HFF-Myc (cell line): ENCODE results near the gene DIRAS2.

Experiments
- DNase-seq: peaks from one replicate; pipeline ENCODE4 v3.0.0-alpha.2; 2011; ENCODE audit warnings: low read depth; ENCODE audit errors: extremely low read depth
- H3K4me3 ChIP-seq: replicated peaks from 2 replicates; pipeline ENCODE4 v1.5.1; 2011; ENCODE audit warnings: low read depth, mild to moderate bottlenecking, control low read depth, low read length
- CTCF ChIP-seq: IDR thresholded peaks from 2 replicates; pipeline ENCODE4 v1.5.1; 2012; ENCODE audit warnings: mild to moderate bottlenecking, low read depth, low read length, control low read depth; ENCODE audit errors: missing control alignments

Gene DIRAS2

DNA sequence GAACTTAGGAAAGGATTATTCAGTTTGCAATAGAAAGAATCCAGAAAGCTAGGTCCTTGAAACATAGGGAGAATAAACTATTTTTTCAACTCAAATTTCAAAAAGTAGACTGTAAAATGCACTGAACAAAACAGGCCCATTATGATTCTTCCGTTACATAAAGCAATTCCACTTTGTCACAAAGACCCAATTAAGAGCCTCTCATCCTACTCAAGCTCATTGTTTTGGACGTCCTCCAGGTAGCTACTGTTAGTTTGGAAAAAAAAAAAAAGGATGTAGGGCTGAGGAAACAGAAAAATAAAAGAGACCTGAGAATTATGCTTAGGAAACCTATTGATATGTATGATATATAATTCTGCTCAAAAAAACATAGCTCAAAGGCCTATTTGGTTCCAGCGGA, 74.0 kb downstream of the DIRAS2 start:
- TF ChIP-seq CTCF: no peak
- no peak for DNase-seq
- no peak overlapping the region for H3K4me3 ChIP-seq

DNA sequence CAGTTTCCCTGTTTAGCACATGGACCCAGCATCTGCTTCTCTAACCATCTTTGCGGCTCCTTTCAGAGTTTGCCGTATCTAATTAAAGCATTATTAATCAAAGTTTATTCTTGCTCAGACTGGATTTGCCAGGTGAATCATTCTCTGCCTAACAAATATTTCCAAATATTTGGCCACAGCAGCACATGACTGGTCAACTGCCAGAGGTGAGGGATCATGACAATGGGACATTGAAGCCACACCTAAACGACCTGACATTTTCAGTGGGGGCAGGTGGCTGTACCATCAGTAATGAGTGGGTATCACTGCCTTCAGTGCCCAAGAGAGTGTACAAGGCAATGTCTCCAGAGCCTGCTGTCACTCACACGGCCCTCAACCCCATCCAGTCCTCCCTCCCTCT, 80.4 kb downstream of the DIRAS2 start:
- TF ChIP-seq CTCF: no peak
- no peak for DNase-seq

More for the DNA sequence above, 80.4 kb downstream of the DIRAS2 start:
- no peak overlapping the region for H3K4me3 ChIP-seq
